CD4-positive, alpha-beta T cell (primary cell): ENCODE results near the gene SDK1. TPM values are rescaled to one million over a fixed set of nuclear protein-coding genes. Genes with fewer than 3 reads are reported as not detected.

ENCODE experiments used
- ATAC-seq: fragments of 200-7000 bp; cut with Tn5 transposase; one replicate; pipeline ENCODE4 v1.10.0; 2022; ENCODE audit warnings: mild to moderate bottlenecking; ENCODE audit not compliant: poor library complexity
- CTCF ChIA-PET: fragments of 350-600 bp; sonication (Branson Sonifier 250); formaldehyde crosslinking; loops from one replicate; lab custom pipeline; 2021; ENCODE audit warnings: antibody characterized with exemption, inconsistent platforms; lab: Charles Lee
- POLR2A ChIA-PET: fragments of 350-600 bp; sonication (Branson Sonifier 250); formaldehyde crosslinking; loops from one replicate; lab custom pipeline; 2021; ENCODE audit warnings: antibody characterized with exemption, inconsistent platforms; lab: Charles Lee
- DNase-seq, 14 experiments: peaks; one replicate each; pipeline ENCODE4 v3.0.0-alpha.2; 2013 to 2020; ENCODE audit warnings: mixed read lengths in 2 of 14
- H3K27ac ChIP-seq, 2 donors: one replicate each; pipeline versions ENCODE4 v1.5.1 to v1.7.0; 2013; ENCODE audit warnings: low read length in 2 of 2, low read depth in 1 of 2, mild to moderate bottlenecking in 1 of 2
- H3K27me3 ChIP-seq, 2 experiments: 1 replicate in 1 of 2; 2 replicates in 1 of 2; pipeline versions ENCODE4 v1.6.1 to v1.7.0; 2013; ENCODE audit warnings: low read length in 2 of 2, control low read depth in 1 of 2, mild to moderate bottlenecking in 1 of 2, moderate library complexity in 1 of 2; ENCODE audit not compliant: insufficient read depth in 2 of 2, control insufficient read depth in 1 of 2
- H3K36me3 ChIP-seq: one replicate; pipeline ENCODE4 v1.6.1; 2013; ENCODE audit warnings: low read length, control low read depth; ENCODE audit not compliant: insufficient read depth
- H3K4me1 ChIP-seq: one replicate; pipeline ENCODE4 v1.6.1; 2013; ENCODE audit warnings: low read length, control low read depth; ENCODE audit not compliant: insufficient read depth
- H3K4me3 ChIP-seq: one replicate; pipeline ENCODE4 v1.5.1; 2013; ENCODE audit warnings: mild to moderate bottlenecking, low read length, moderate library complexity
- H3K9me3 ChIP-seq, 2 experiments: 1 replicate in 1 of 2; 2 replicates in 1 of 2; pipeline versions ENCODE4 v1.6.1 to v1.7.0; 2013; ENCODE audit warnings: low read length in 2 of 2, mild to moderate bottlenecking in 2 of 2, control low read depth in 1 of 2, moderate library complexity in 1 of 2; ENCODE audit not compliant: control insufficient read depth in 1 of 2, insufficient read depth in 1 of 2
- H3K27ac Mint-ChIP-seq: one replicate; pipeline ENCODE4 v1.8.0; 2020; ENCODE audit warnings: mixed read lengths
- H3K27me3 Mint-ChIP-seq: one replicate; pipeline ENCODE4 v1.8.0; 2021; ENCODE audit warnings: mixed read lengths
- H3K36me3 Mint-ChIP-seq: one replicate; pipeline ENCODE4 v1.8.0; 2021; ENCODE audit warnings: low read depth, mixed read lengths
- H3K4me1 Mint-ChIP-seq: one replicate; pipeline ENCODE4 v1.8.0; 2021; ENCODE audit warnings: low read depth, mixed read lengths
- H3K4me3 Mint-ChIP-seq: one replicate; pipeline ENCODE4 v1.8.0; 2020; ENCODE audit warnings: mild to moderate bottlenecking, mixed read lengths
- H3K9me3 Mint-ChIP-seq: one replicate; pipeline ENCODE4 v1.8.0; 2020; ENCODE audit warnings: mixed read lengths
- intact Hi-C, 2 experiments: fragments of 100-400 bp; cut with DNase I in 1 of 2; cut with micrococcal nuclease in 1 of 2; formaldehyde crosslinking; loops; one replicate each; pipeline versions ENCODE4 v1.15.1 to v1.9.0; 2023 to 2025; cut with DNase I, micrococcal nuclease
- total RNA-seq, 174 experiments: library from RNA in 2 of 174; stranded (reverse) in 2 of 174; gene quantifications; one replicate each; pipeline ENCODE4 v1.2.3 and lab custom pipeline; 2021 to 2026
- TF ChIP-seq, protein P1 (sequence below): fragments of 200-600 bp; IDR thresholded peaks from one replicate; pipeline ENCODE4 v1.8.0; 2022; ENCODE audit warnings: antibody characterized with exemption, mild to moderate bottlenecking

SDK1 gene
- total RNA-seq, 2 experiments from 2014 or later, result 1.1 to 1.3 TPM

DNA sequence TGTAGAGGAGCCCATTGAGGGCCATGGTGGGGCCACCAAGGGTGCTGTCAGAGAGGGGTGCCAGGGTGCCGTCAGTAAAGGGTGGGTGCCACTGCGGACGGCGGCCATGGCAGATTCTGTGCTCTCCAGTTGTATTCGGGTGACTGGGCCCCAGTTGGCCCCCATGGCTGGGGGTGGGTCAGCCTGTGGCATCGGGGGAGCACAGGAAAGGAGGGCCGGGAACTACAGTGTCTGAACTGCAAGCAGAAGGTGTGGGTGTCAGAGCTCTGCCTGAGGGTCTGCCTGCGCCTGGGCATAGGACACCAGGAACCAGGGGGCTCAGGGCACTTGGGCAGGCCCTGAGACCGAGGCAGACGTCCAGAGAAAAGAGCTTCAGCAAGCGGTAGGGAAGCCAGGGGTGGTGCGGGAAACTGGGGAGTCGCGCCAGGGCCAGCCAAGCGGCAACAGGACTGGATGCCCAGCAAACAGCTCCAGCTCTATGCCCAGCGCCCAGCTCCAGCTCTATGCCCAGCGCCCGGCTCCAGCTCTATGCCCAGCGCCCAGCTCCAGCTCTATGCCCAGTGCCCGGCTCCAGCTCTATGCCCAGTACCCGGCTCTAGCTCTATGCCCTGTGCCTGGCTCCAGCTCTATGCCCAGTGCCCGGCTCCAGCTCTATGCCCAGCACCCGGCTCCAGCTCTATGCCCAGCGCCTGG, 878.8 kb downstream of the SDK1 start:
- no peak overlapping the region for H3K27ac ChIP-seq
- DNase-seq (no peak), ATAC-seq (no peak)
- no peaks in the 10 kb centered on the region for H3K27me3 ChIP-seq
- Mint-ChIP-seq H3K9me3 (no peaks in the 10 kb centered on the region), H3K4me1 (no peaks in the 10 kb centered on the region), H3K27me3 (no peaks in the 10 kb centered on the region), H3K27ac (no peak overlapping the region), H3K36me3 (no peaks in the 10 kb centered on the region), H3K4me3 (no peak overlapping the region)
- intact Hi-C loops, result no loop called here
- H3K4me1 ChIP-seq, result no peaks in the 10 kb centered on the region
- no peaks in the 10 kb centered on the region for H3K36me3 ChIP-seq
- TF ChIP-seq, protein P1, sequence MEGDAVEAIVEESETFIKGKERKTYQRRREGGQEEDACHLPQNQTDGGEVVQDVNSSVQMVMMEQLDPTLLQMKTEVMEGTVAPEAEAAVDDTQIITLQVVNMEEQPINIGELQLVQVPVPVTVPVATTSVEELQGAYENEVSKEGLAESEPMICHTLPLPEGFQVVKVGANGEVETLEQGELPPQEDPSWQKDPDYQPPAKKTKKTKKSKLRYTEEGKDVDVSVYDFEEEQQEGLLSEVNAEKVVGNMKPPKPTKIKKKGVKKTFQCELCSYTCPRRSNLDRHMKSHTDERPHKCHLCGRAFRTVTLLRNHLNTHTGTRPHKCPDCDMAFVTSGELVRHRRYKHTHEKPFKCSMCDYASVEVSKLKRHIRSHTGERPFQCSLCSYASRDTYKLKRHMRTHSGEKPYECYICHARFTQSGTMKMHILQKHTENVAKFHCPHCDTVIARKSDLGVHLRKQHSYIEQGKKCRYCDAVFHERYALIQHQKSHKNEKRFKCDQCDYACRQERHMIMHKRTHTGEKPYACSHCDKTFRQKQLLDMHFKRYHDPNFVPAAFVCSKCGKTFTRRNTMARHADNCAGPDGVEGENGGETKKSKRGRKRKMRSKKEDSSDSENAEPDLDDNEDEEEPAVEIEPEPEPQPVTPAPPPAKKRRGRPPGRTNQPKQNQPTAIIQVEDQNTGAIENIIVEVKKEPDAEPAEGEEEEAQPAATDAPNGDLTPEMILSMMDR, result no peak
- CTCF ChIA-PET, result no interaction called here
- H3K4me3 ChIP-seq, result no peak overlapping the region
- POLR2A ChIA-PET, result no interaction called here
- peaks cover 0 to 30% of the 10 kb centered on the region in 2 experiments for H3K9me3 ChIP-seq

DNA sequence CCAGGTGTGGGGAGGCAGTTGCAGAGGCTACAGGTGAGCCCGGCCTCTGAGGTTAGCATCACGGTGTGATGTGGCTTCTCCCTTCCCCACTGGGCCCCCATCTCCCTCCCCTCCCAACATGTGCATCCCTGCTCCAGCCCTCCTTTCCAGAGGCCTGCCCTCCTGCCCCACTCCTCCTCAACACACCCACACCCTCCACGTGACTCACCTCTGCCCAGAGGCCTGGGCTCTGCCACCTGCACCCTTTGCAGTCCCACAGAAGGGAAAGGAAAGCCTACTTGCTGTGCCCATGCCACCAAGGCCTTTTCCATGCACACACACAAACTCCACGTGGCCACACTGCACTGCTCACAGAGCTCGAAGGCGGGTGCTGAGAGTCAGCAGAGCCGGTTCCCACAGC, 880.4 kb downstream of the SDK1 start:
- ATAC-seq, result no peak
- no peak overlapping the region for H3K27ac Mint-ChIP-seq
- ChIA-PET POLR2A (no interaction called here), CTCF (no interaction called here)
- intact Hi-C loops, result no loop called here
- H3K4me1 Mint-ChIP-seq, result peaks cover 9% of the 10 kb centered on the region
- H3K4me1 ChIP-seq, result no peaks in the 10 kb centered on the region
- no peaks in the 10 kb centered on the region for H3K36me3 Mint-ChIP-seq
- no peaks in the 10 kb centered on the region for H3K27me3 ChIP-seq
- H3K4me3 ChIP-seq, result no peak overlapping the region
- H3K27me3 Mint-ChIP-seq, result no peaks in the 10 kb centered on the region
- DNase-seq, result no peak
- H3K27ac ChIP-seq, result no peak overlapping the region
- no peaks in the 10 kb centered on the region for H3K36me3 ChIP-seq
- no peaks in the 10 kb centered on the region for H3K9me3 Mint-ChIP-seq
- no peak overlapping the region for H3K4me3 Mint-ChIP-seq
- TF ChIP-seq, protein P1, result no peak
- H3K9me3 ChIP-seq, result peaks cover 0 to 27% of the 10 kb centered on the region in 2 experiments

GRCh38 chr7:4182605-4183300, 881.7 kb downstream of the SDK1 start:
- no peak overlapping the region for H3K4me3 ChIP-seq
- no peaks in the 10 kb centered on the region for H3K36me3 Mint-ChIP-seq
- no peaks in the 10 kb centered on the region for H3K27me3 ChIP-seq
- H3K27ac ChIP-seq, result no peak overlapping the region
- ChIA-PET CTCF (no interaction called here), POLR2A (no interaction called here)
- DNase-seq (no peak), ATAC-seq (no peak)
- intact Hi-C loops, result no loop called here
- H3K4me1 Mint-ChIP-seq, result peaks cover 9% of the 10 kb centered on the region
- H3K27me3 Mint-ChIP-seq, result no peaks in the 10 kb centered on the region
- TF ChIP-seq, protein P1, result no peak
- no peaks in the 10 kb centered on the region for H3K36me3 ChIP-seq
- H3K9me3 Mint-ChIP-seq, result no peaks in the 10 kb centered on the region
- no peak overlapping the region for H3K4me3 Mint-ChIP-seq
- no peak overlapping the region for H3K27ac Mint-ChIP-seq
- no peaks in the 10 kb centered on the region for H3K4me1 ChIP-seq
- peaks cover 0 to 31% of the 10 kb centered on the region in 2 experiments for H3K9me3 ChIP-seq
